Muscle of leg (tissue), 11 donors: ENCODE data around the gene CST4. TPM values are rescaled to one million over a fixed set of nuclear protein-coding genes. Genes with fewer than 3 reads are reported as not detected.

Experiments used
- DNase-seq: peaks from one replicate; pipeline ENCODE4 v3.0.0; 2013
- H3K27ac ChIP-seq: one replicate; pipeline ENCODE4 v1.5.1; 2013; ENCODE audit warnings: mild to moderate bottlenecking, low read length, control low read depth
- H3K27me3 ChIP-seq: one replicate; pipeline ENCODE4 v1.6.1; 2013; ENCODE audit warnings: low read length; ENCODE audit not compliant: control insufficient read depth, insufficient read depth
- H3K36me3 ChIP-seq: one replicate; pipeline ENCODE4 v1.6.1; 2013; ENCODE audit warnings: low read length; ENCODE audit not compliant: control insufficient read depth, insufficient read depth
- H3K4me1 ChIP-seq: one replicate; pipeline ENCODE4 v1.6.1; 2013; ENCODE audit warnings: low read length; ENCODE audit not compliant: control insufficient read depth, insufficient read depth
- H3K4me3 ChIP-seq: one replicate; pipeline ENCODE4 v1.5.1; 2013; ENCODE audit warnings: low read length, control low read depth
- H3K9me3 ChIP-seq: replicated peaks from 2 replicates; pipeline ENCODE4 v1.6.1; 2013; ENCODE audit warnings: low read depth, low read length; ENCODE audit not compliant: control insufficient read depth
- WGBS: methylation state at CpG from one replicate; pipeline ENCODE4 v1.1.5; 2013; ENCODE audit warnings: missing lambda C conversion rate; ENCODE audit not compliant: insufficient coverage; 5-methylcytosine and 5-hydroxymethylcytosine counted together
- polyA plus RNA-seq, 8 donors: library from polyadenylated mRNA; unstranded; fragments of 120-200 nt; gene quantifications; one replicate each; pipeline versions ENCODE4 v1.2.1 to v1.2.3, GENCODE V29; 2013; ENCODE audit warnings: inconsistent platforms in 1 of 8, low replicate concordance in 1 of 8; ENCODE audit not compliant: insufficient read length in 8 of 8, insufficient read depth in 1 of 8
- total RNA-seq: library from RNA; stranded (reverse); fragments of 120-200 nt; gene quantifications from one replicate; pipeline ENCODE4 v1.2.4, GENCODE V29; 2013

Gene CST4
- total and polyA plus RNA-seq, 9 donors = not detected

GRCh38 chr20:23655491-23656211 lies 33.2 kb downstream of the CST4 start:
- no peaks in the 10 kb centered on the region for H3K36me3 ChIP-seq
- peaks cover 2% of the 10 kb centered on the region for H3K27me3 ChIP-seq
- no peak overlapping the region for H3K4me3 ChIP-seq
- no peaks in the 10 kb centered on the region for H3K9me3 ChIP-seq
- H3K27ac ChIP-seq = peak overlapping the region; percentile 29
- 24% methylated on average over 10 of the region's 23 CpGs for WGBS
- H3K4me1 ChIP-seq = peaks cover 33% of the 10 kb centered on the region
- peak; percentile 87 for DNase-seq

DNA sequence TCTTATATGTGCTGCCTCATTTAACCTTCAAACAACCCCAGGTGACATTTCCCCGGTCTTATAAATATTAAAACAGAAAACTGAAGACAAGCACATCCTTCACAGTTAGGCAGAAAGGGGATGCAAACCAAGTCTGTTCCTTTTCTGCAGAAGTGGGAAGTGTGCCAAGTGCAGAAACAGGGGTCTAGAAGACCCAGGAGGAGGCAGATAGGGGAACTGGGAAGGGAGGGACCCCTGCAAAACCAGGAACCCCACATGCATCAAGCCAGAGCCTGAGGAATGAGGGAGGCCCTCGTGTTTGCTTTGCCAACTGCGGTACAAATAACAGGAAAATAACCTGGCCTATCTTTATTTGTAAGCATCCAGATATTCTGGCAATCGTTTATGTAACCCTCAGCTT lies 34.1 kb downstream of the CST4 start:
- Histone ChIP-seq H3K27me3 (peaks cover 2% of the 10 kb centered on the region), H3K27ac (no peak overlapping the region), H3K9me3 (no peaks in the 10 kb centered on the region), H3K36me3 (no peaks in the 10 kb centered on the region), H3K4me3 (no peak overlapping the region), H3K4me1 (peaks cover 28% of the 10 kb centered on the region)
- WGBS = no CpG with 5 or more reads among the region's 4 CpGs
- DNase-seq = no peak

DNA sequence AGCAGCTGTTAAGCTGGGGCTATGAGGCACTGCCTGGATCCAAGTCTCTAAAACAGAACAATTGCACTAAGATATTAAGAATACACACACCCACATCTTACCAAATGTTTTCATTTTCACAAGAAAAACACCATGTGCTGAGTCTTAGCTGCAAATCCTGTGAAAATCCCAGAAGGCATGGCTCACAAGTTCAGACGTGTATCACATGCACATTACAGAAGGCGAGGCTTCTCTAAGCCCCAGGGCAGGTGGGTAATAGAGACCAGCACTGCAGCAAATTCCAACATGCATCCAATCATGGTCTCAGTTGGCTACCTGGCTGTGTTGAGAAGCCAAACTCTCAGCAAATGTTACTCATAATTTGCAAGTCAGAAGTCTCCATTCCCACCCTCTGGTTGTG lies 34.8 kb downstream of the CST4 start:
- DNase-seq = no peak
- Histone ChIP-seq H3K27me3 (peaks cover 2% of the 10 kb centered on the region), H3K36me3 (no peaks in the 10 kb centered on the region), H3K27ac (no peak overlapping the region), H3K4me1 (peaks cover 28% of the 10 kb centered on the region), H3K9me3 (no peaks in the 10 kb centered on the region), H3K4me3 (no peak overlapping the region)
- 33% methylated on average over 2 of the region's 2 CpGs for WGBS

- H3K27ac ChIP-seq = no peak overlapping the region
- no CpG with 5 or more reads among the region's 3 CpGs for WGBS
Measured at GRCh38 chr20:23653400-23653938, 35.4 kb downstream of the CST4 start.

GRCh38 chr20:23652926-23653325 lies 35.9 kb downstream of the CST4 start:
- H3K27ac ChIP-seq = no peak overlapping the region
- DNase-seq = no peak

More at GRCh38 chr20:23653400-23653938, 35.4 kb downstream of the CST4 start:
- Histone ChIP-seq H3K27me3 (peaks cover 2% of the 10 kb centered on the region), H3K36me3 (no peaks in the 10 kb centered on the region), H3K4me3 (no peak overlapping the region), H3K4me1 (peaks cover 28% of the 10 kb centered on the region), H3K9me3 (no peaks in the 10 kb centered on the region)
- no peak for DNase-seq

DNA sequence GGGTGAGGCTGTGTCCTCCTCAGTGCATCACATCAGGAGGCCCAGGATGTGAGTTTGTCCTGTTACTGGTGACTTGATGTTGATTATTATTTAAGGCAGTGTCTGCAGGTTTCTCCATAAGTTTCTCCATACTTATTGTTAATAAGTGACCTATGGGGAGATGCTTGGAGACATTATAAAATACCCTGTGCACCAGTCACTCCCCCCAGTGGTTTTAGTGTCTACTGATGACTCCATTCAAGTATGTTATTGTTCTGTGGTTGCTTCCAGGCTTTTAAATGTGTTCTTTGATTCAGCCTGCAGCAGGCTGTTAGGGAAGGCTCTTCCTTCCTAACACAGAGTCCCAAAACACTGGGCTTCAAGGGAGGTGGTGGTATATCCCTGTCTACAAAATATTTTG lies 36.5 kb downstream of the CST4 start:
- H3K4me3 ChIP-seq = no peak overlapping the region
- peaks cover 28% of the 10 kb centered on the region for H3K4me1 ChIP-seq
- no peak overlapping the region for H3K27ac ChIP-seq
- H3K36me3 ChIP-seq = no peaks in the 10 kb centered on the region
- peaks cover 2% of the 10 kb centered on the region for H3K27me3 ChIP-seq
- DNase-seq = no peak
- no peaks in the 10 kb centered on the region for H3K9me3 ChIP-seq

More at GRCh38 chr20:23652926-23653325, 35.9 kb downstream of the CST4 start:
- no peaks in the 10 kb centered on the region for H3K9me3 ChIP-seq
- H3K4me3 ChIP-seq = no peak overlapping the region
- peaks cover 2% of the 10 kb centered on the region for H3K27me3 ChIP-seq
- H3K4me1 ChIP-seq = peaks cover 28% of the 10 kb centered on the region
- H3K36me3 ChIP-seq = no peaks in the 10 kb centered on the region
- 100% methylated on average over 2 of the region's 2 CpGs for WGBS

DNA sequence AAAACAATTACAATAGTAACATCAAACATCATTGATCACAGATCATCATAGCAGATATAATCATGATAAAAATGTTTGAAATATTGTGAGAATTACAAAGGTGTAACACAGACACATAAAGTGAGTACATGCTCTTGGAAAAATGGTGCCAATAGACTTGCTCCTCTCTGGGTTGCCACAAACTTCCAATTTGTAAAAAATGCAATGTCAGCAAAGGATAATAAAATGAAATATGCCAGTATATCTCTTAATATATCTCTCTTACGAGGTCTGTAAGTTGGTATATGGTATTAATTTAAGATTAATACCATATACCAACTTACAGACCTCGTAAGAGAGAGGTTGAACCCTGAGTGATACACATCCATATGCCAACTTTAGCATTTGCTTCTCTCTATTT lies 37.7 kb downstream of the CST4 start:
- no peaks in the 10 kb centered on the region for H3K36me3 ChIP-seq
- DNase-seq = no peak
- no peak overlapping the region for H3K27ac ChIP-seq
- no CpG with 5 or more reads among the region's 2 CpGs for WGBS
- H3K27me3 ChIP-seq = peaks cover 2% of the 10 kb centered on the region
- no peaks in the 10 kb centered on the region for H3K9me3 ChIP-seq
- H3K4me3 ChIP-seq = no peak overlapping the region
- H3K4me1 ChIP-seq = peaks cover 24% of the 10 kb centered on the region

- Histone ChIP-seq H3K27ac (no peak overlapping the region), H3K27me3 (peaks cover 2% of the 10 kb centered on the region), H3K4me1 (peaks cover 16% of the 10 kb centered on the region), H3K4me3 (no peak overlapping the region), H3K9me3 (no peaks in the 10 kb centered on the region), H3K36me3 (no peaks in the 10 kb centered on the region)
- DNase-seq = no peak
- WGBS = no CpG with 5 or more reads among the region's 1 CpG
Measured at GRCh38 chr20:23649830-23650417, 38.9 kb downstream of the CST4 start.

DNA sequence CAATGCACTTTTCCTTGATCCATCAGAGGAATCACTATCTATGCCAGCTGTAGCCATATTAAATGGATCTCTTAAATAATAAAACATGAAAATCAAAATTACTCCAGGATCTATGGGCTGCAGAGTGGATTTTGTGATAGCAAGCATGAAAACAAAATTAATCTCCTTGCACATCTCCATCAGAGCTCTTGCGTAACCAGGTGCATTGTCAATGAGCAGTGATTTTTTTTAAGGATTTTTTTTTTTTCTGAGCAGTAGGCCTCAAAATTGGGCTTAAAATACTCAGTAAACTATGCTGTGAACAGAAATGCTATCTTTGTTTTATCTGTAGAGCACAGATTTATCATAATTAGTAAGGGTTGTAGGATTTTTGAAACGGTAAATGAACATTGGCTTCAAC lies 39.6 kb downstream of the CST4 start:
- Histone ChIP-seq H3K4me3 (no peak overlapping the region), H3K27ac (no peak overlapping the region), H3K27me3 (peaks cover 2% of the 10 kb centered on the region), H3K4me1 (peaks cover 9% of the 10 kb centered on the region), H3K36me3 (no peaks in the 10 kb centered on the region), H3K9me3 (no peaks in the 10 kb centered on the region)
- no CpG with 5 or more reads among the region's 2 CpGs for WGBS
- DNase-seq = no peak

GRCh38 chr20:23647346-23647745 lies 41.5 kb downstream of the CST4 start:
- H3K4me3 ChIP-seq = no peak overlapping the region
- no peak for DNase-seq
- no peak overlapping the region for H3K27ac ChIP-seq
- no peaks in the 10 kb centered on the region for H3K9me3 ChIP-seq
- H3K27me3 ChIP-seq = no peaks in the 10 kb centered on the region
- no peaks in the 10 kb centered on the region for H3K36me3 ChIP-seq
- WGBS = no CpG with 5 or more reads among the region's 2 CpGs
- H3K4me1 ChIP-seq = peaks cover 5% of the 10 kb centered on the region
